HEK293 (cell line): ENCODE results near the gene MBNL2.

Experiments used
- CTCF ChIA-PET: fragments of 350-600 bp; formaldehyde crosslinking; extraction: SDS; loops from one replicate; lab custom pipeline; 2021; ENCODE audit warnings: antibody characterized with exemption; lab: Yijun Ruan, JAX
- POLR2A ChIA-PET: fragments of 300-600 bp; formaldehyde crosslinking; extraction: SDS; loops from one replicate; lab custom pipeline; 2020; ENCODE audit warnings: antibody characterized with exemption, inconsistent platforms; lab: Yijun Ruan, JAX
- H3K27ac ChIP-seq: fragments of 200-500 bp; sonication (Bioruptor generic); 2 replicates; pipeline ENCODE4 v1.5.1; 2014; ENCODE audit warnings: low read depth, low read length, control low read depth, inconsistent platforms; ENCODE audit errors: extremely low read depth
- H3K36me3 ChIP-seq, 2 experiments: fragments of 200-500 bp in 1 of 2; sonication (Bioruptor generic) in 1 of 2; 1 replicate in 1 of 2; 2 replicates in 1 of 2; pipeline ENCODE4 v1.5.1; 2014 to 2017; ENCODE audit warnings: inconsistent platforms in 2 of 2, low read length in 2 of 2; ENCODE audit not compliant: control insufficient read depth in 2 of 2, insufficient read depth in 1 of 2
- H3K4me1 ChIP-seq: fragments of 200-500 bp; sonication (Bioruptor generic); 2 replicates; pipeline ENCODE4 v1.5.1; 2014; ENCODE audit warnings: mild to moderate bottlenecking, low read length, inconsistent platforms; ENCODE audit not compliant: control insufficient read depth, insufficient read depth
- H3K4me3 ChIP-seq: 2 replicates; pipeline ENCODE4 v1.5.1; 2011; ENCODE audit warnings: low read depth, mild to moderate bottlenecking, control low read depth, low read length, moderate library complexity
- H3K9me3 ChIP-seq: fragments of 200-500 bp; sonication (Bioruptor generic); 2 replicates; pipeline ENCODE4 v1.5.1; 2014; ENCODE audit warnings: low read depth, low read length, inconsistent platforms; ENCODE audit not compliant: control insufficient read depth, insufficient read depth
- ATF2 ChIP-seq: fragments of 450-650 bp; formaldehyde crosslinking; IDR thresholded peaks from 2 replicates; pipeline ENCODE4 v1.5.1; 2016; ENCODE audit warnings: missing biosample characterization, missing genetic modification characterization, low read depth
- BCL11A ChIP-seq: fragments of 450-650 bp; formaldehyde crosslinking; IDR thresholded peaks from 2 replicates; pipeline ENCODE4 v1.5.1; 2016; ENCODE audit warnings: low read depth, missing biosample characterization, missing genetic modification characterization
- GLI4 ChIP-seq: fragments of 450-650 bp; formaldehyde crosslinking; IDR thresholded peaks from 2 replicates; pipeline ENCODE4 v1.5.1; 2016; ENCODE audit warnings: missing biosample characterization, missing genetic modification characterization
- HOXC10 ChIP-seq: sonication (generic); formaldehyde crosslinking; IDR thresholded peaks from 2 replicates; pipeline ENCODE4 v1.8.1; 2023; ENCODE audit warnings: mild to moderate bottlenecking, missing genetic modification reagents
- MEIS1 ChIP-seq: sonication (generic); formaldehyde crosslinking; IDR thresholded peaks from 2 replicates; pipeline ENCODE4 v1.8.1; 2022; ENCODE audit warnings: missing genetic modification reagents, mild to moderate bottlenecking, borderline replicate concordance
- PRDM6 ChIP-seq: fragments of 450-650 bp; formaldehyde crosslinking; IDR thresholded peaks from 2 replicates; pipeline ENCODE4 v1.5.1; 2017; ENCODE audit warnings: missing biosample characterization, missing genetic modification characterization
- TRIM28 ChIP-seq: IDR thresholded peaks from 2 replicates; pipeline ENCODE4 v1.6.1; 2011; ENCODE audit warnings: low read length, control low read depth, borderline replicate concordance
- ZBTB10 ChIP-seq: fragments of 450-650 bp; formaldehyde crosslinking; IDR thresholded peaks from 2 replicates; pipeline ENCODE4 v1.5.1; 2016; ENCODE audit warnings: missing biosample characterization, missing genetic modification characterization
- ZNF114 ChIP-seq: fragments of 450-650 bp; formaldehyde crosslinking; IDR thresholded peaks from 2 replicates; pipeline ENCODE4 v1.5.0; 2017; ENCODE audit warnings: missing biosample characterization, missing genetic modification characterization
- ZNF175 ChIP-seq: fragments of 450-650 bp; formaldehyde crosslinking; IDR thresholded peaks from 2 replicates; pipeline ENCODE4 v1.5.1; 2016; ENCODE audit warnings: missing biosample characterization, missing genetic modification characterization
- ZNF311 ChIP-seq: fragments of 450-650 bp; formaldehyde crosslinking; IDR thresholded peaks from 2 replicates; pipeline ENCODE4 v1.5.1; 2017; ENCODE audit warnings: missing biosample characterization, missing genetic modification characterization, borderline replicate concordance
- ZNF558 ChIP-seq: fragments of 450-650 bp; formaldehyde crosslinking; IDR thresholded peaks from 2 replicates; pipeline ENCODE4 v1.5.1; 2016; ENCODE audit warnings: missing biosample characterization, missing genetic modification characterization
- ZNF585B ChIP-seq: fragments of 450-650 bp; formaldehyde crosslinking; IDR thresholded peaks from 2 replicates; pipeline ENCODE4 v1.5.1; 2016; ENCODE audit warnings: missing biosample characterization, missing genetic modification characterization
- ZNF621 ChIP-seq: fragments of 450-650 bp; formaldehyde crosslinking; IDR thresholded peaks from 2 replicates; pipeline ENCODE4 v1.5.1; 2017; ENCODE audit warnings: missing biosample characterization, missing genetic modification characterization
- ZNF623 ChIP-seq: fragments of 450-650 bp; formaldehyde crosslinking; IDR thresholded peaks from 2 replicates; pipeline ENCODE4 v1.5.1; 2016; ENCODE audit warnings: missing biosample characterization, missing genetic modification characterization
- ZNF626 ChIP-seq: fragments of 450-650 bp; sonication (Bioruptor Pico); formaldehyde crosslinking; IDR thresholded peaks from 2 replicates; pipeline ENCODE4 v1.5.1; 2018; ENCODE audit warnings: missing biosample characterization, missing genetic modification characterization, inconsistent platforms
- ZNF707 ChIP-seq: fragments of 450-650 bp; formaldehyde crosslinking; IDR thresholded peaks from 2 replicates; pipeline ENCODE4 v1.5.1; 2016; ENCODE audit warnings: missing biosample characterization, missing genetic modification characterization
- TF ChIP-seq, protein P1 (sequence below): fragments of 450-650 bp; formaldehyde crosslinking; IDR thresholded peaks from 2 replicates; pipeline ENCODE4 v1.5.0; 2017; ENCODE audit warnings: missing biosample characterization, missing genetic modification characterization, borderline replicate concordance
- TF ChIP-seq, protein P2 (sequence below): fragments of 450-650 bp; formaldehyde crosslinking; IDR thresholded peaks from 2 replicates; pipeline ENCODE4 v1.5.1; 2016; ENCODE audit warnings: missing biosample characterization, missing genetic modification characterization
- TF ChIP-seq, protein P3 (sequence below): fragments of 450-650 bp; IDR thresholded peaks from 2 replicates; pipeline ENCODE4 v1.5.1; 2018; ENCODE audit warnings: missing biosample characterization, missing genetic modification characterization

Gene MBNL2

GRCh38 chr13:97382276-97382675, 160.1 kb downstream of the MBNL2 start:
- Histone ChIP-seq H3K4me3 (no peak overlapping the region), H3K36me3 (no peaks in the 10 kb centered on the region), H3K9me3 (no peaks in the 10 kb centered on the region), H3K27ac (no peak overlapping the region), H3K4me1 (no peaks in the 10 kb centered on the region)
- ChIA-PET CTCF (no interaction called here), POLR2A (no interaction called here)
- no peak for TF ChIP-seq ZNF626 (tag by site-specific recombination)
- TF ChIP-seq GLI4 (tag by site-specific recombination): no peak
- no peak for TF ChIP-seq HOXC10 (CRISPR knock-in tag)
- no peak for TF ChIP-seq ZBTB10 (tag by site-specific recombination)
- no peak for TF ChIP-seq ZNF623 (tag by site-specific recombination)
- no peak for TF ChIP-seq ZNF175 (tag by site-specific recombination)
- no peak for TF ChIP-seq ZNF114 (tag by site-specific recombination)
- TF ChIP-seq, protein P1, sequence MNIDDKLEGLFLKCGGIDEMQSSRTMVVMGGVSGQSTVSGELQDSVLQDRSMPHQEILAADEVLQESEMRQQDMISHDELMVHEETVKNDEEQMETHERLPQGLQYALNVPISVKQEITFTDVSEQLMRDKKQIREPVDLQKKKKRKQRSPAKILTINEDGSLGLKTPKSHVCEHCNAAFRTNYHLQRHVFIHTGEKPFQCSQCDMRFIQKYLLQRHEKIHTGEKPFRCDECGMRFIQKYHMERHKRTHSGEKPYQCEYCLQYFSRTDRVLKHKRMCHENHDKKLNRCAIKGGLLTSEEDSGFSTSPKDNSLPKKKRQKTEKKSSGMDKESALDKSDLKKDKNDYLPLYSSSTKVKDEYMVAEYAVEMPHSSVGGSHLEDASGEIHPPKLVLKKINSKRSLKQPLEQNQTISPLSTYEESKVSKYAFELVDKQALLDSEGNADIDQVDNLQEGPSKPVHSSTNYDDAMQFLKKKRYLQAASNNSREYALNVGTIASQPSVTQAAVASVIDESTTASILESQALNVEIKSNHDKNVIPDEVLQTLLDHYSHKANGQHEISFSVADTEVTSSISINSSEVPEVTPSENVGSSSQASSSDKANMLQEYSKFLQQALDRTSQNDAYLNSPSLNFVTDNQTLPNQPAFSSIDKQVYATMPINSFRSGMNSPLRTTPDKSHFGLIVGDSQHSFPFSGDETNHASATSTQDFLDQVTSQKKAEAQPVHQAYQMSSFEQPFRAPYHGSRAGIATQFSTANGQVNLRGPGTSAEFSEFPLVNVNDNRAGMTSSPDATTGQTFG (tag by site-specific recombination): no peak
- TF ChIP-seq ZNF585B (tag by site-specific recombination): no peak
- TF ChIP-seq ZNF311: no peak
- TF ChIP-seq TRIM28: no peak
- TF ChIP-seq BCL11A: no peak
- TF ChIP-seq, protein P2, sequence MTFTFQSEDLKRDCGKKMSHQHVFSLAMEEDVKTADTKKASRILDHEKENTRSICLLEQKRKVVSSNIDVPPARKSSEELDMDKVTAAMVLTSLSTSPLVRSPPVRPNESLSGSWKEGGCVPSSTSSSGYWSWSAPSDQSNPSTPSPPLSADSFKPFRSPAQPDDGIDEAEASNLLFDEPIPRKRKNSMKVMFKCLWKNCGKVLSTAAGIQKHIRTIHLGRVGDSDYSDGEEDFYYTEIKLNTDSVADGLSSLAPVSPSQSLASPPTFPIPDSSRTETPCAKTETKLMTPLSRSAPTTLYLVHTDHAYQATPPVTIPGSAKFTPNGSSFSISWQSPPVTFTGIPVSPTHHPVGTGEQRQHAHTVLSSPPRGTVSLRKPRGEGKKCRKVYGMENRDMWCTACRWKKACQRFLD (tag by site-specific recombination): no peak
- TF ChIP-seq, protein P3, sequence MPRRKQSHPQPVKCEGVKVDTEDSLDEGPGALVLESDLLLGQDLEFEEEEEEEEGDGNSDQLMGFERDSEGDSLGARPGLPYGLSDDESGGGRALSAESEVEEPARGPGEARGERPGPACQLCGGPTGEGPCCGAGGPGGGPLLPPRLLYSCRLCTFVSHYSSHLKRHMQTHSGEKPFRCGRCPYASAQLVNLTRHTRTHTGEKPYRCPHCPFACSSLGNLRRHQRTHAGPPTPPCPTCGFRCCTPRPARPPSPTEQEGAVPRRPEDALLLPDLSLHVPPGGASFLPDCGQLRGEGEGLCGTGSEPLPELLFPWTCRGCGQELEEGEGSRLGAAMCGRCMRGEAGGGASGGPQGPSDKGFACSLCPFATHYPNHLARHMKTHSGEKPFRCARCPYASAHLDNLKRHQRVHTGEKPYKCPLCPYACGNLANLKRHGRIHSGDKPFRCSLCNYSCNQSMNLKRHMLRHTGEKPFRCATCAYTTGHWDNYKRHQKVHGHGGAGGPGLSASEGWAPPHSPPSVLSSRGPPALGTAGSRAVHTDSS (tag by site-specific recombination): no peak
- TF ChIP-seq ATF2 (tag by site-specific recombination): no peak
- TF ChIP-seq MEIS1 (CRISPR knock-in tag): no peak
- TF ChIP-seq ZNF621 (tag by site-specific recombination): no peak
- TF ChIP-seq PRDM6: no peak
- TF ChIP-seq ZNF707 (tag by site-specific recombination): no peak
- no peak for TF ChIP-seq ZNF558 (tag by site-specific recombination)
